GM18909 (cell line): Measurements from ENCODE around the gene PROP1.
"Not testable (repeated sequence)": the region's sequence is repeated elsewhere in the genome, so short reads cannot be mapped to it uniquely, and the experiment has no call there.

Experiments used
- ATAC-seq: cut with Tn5 transposase; IDR thresholded peaks from one replicate; pipeline ENCODE4 v1.9.1; 2021; ENCODE audit warnings: mild to moderate bottlenecking; ENCODE audit not compliant: unreplicated experiment, poor library complexity

PROP1 gene

DNA sequence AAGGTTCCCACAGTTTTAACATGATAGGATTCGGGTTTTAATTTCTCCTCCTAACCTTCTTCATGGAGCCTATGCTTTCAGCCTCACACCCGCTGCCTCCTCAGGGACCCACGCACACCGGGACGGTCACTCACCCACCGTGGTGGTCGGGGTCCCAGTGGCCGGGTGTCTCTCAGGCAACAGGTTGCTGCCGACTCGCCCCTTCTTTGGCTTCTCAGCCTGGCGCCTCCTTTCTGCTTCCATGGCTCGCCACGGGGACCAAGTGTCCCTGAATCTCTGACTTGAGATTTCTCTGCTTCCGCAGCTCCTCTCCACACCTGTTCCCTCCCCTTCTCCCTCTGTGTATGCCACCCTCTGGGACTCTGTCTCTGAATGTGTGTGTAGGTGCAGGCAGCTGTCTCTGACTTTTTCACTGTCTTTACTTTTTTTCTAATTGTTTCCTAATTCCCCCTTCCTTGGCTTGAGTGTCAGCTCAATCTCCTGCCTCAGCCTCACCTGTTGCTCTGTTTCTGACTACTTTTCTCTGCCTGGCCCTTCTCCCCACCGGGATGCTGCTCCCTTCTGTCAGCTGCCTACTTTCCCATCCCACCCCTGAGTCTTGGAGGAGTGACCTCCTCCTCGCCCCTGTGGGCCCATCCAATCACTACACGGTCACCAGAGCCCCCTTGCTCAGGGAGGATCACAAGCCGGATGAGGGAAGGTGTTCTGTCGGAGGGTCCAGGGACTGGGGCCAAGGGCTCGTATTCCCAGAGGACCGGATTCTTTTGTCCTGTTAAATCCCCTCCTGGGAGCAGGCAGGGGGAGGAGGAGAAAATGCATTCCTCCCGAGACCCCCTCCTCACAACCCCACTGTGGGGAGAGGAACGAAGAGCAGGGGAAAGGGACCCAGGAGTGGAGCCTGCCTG lies at the start of gene PROP1:
TSS of gene PROP1 (minus strand) at position 552 of the 905 bp plus-strand sequence. CDS start at position 243, 309 bp downstream.
- no peak for ATAC-seq

DNA sequence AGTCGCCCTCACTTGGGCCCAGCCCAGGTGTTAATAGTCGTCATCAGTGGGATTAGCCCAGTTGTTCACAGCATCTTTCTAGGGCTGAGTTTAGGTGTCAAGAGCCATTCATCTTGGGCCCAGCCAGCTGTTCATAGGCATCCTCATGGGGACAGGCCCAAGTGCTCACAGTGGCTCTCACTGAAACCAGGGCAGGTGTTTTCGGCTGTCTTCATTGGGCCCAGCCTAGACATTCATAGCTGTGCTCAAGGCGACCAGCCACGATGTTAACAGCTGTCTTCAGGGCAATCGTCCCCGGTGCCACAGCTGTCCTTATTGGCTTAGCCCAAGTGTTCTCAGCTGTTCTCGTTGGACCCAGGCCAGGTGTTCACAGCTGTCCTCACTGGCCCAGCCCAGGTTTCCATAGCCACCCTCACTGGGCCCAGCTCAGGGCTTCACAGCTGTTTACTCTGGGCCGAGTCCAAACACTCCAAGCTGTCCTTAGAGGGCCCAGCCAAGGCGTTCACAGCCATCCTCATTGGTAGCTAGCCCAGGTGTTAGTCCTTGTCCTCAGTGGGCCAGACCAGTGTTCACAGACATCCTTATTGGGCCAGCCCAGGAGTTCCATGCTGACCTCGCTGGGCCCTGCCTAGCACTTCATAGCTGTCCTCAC lies 23.5 kb upstream of the PROP1 start:
- ATAC-seq: not testable (repeated sequence)

GRCh38 chr5:178012758-178013157 lies 16.7 kb upstream of the PROP1 start:
- not testable (repeated sequence) for ATAC-seq

DNA sequence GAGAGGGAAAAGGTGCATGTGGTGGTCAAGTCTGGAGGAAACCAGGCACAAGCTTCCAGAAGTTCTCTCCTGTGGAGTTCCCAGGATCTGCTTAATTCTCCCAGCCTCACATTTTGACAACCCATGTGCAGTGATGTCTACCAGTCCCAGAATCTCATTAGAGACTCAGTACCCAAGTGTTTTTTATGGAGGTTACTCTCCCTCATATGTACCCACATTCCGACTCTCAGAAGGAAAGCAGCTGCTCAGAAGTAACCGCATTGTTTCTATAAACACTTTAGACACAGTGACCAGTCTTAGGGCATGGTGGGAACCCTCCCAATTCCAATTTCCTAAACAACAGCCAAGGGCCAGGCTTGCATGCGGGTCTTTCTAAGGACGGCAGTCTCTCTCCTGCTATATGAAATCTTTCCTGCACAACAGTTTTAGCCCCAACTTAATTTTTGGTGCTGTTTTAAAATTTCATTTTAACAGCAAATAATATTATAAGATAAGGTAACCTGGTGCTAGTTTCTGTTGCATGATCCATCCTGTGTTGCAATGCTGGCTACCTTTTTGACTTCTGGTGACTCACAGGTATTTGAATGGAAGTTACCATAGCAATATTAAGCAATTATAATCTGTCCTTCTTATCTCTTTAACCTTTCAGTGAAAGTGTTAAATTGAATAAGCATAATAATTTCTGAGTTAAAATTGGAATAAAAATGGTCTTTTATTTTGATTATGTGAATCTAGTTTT lies 15.9 kb upstream of the PROP1 start:
- ATAC-seq: not testable (repeated sequence)

GRCh38 chr5:178007272-178007671 lies 11.2 kb upstream of the PROP1 start:
- ATAC-seq: not testable (repeated sequence)

DNA sequence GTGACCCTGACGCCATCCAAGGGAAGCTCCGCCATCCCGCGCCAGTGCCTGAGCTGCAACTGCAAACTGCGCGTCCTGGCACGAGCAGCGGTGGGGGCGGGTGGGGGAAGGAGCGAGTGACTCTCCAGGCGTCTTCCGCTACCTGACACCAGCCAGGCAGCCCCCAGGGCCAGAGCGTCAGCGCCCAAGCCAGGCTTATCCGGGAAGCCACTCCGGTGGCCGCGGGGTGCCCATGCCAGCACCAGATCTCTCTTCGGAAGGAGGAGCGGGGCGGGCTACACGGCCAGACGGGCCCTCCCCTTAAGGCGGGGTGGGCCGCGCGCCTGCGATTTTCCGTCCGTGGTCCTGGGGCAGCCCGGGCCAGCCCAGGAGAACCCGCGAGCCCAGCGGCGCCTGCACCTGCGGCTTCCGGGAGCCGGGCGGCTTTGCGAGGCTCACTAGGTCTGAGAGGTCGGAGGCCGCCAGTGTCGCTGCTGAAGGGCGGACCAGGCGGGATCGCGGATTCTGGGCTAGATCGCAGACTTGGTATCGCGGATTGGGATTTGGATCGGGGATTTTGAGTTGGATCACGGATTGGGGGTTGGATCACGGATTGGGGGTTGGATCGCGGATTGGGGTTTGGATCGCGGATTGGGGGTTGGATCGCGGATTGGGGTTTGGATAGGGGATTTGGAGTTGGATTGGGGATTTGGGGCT lies 10.6 kb upstream of the PROP1 start:
- ATAC-seq: peak; percentile 85

- peak; percentile 32 for ATAC-seq
These were observed 10.1 kb upstream of the PROP1 start for GRCh38 chr5:178006181-178006535.

- no peak for ATAC-seq
These were observed 1.8 kb upstream of the PROP1 start for GRCh38 chr5:177997846-177998245.

- no peak for ATAC-seq
These were observed 1.3 kb upstream of the PROP1 start for GRCh38 chr5:177997319-177997670.

DNA sequence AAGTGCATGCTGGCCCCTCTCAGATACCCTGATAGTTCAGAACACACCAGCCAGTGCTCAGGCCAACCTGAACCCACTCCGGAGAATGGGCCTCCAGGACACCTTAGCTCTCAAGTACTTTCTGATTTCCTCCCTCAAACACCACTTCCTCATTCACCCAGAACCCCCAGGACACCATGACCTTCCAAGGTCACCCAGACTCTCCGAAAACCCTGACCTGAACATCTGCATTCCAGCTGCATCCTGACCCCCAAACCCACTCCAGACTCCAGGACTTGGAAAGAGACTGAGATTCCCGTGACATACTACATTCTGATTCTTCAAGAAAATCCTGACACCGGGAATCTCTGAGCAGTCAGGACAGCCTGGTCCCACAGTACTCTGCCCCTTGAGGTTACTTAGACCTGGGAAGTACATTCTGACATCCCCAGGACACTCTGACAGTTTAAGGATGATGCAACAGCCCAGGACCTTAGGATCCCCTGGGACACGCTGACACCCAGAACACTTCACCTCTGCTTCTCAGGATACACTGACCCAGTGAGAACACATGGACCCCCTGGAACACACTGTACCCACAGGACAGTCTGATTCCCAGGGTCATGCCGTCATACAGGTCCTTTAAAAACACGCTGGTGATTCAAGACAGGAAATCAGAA lies 747 bp upstream of the PROP1 start:
- ATAC-seq: no peak

DNA sequence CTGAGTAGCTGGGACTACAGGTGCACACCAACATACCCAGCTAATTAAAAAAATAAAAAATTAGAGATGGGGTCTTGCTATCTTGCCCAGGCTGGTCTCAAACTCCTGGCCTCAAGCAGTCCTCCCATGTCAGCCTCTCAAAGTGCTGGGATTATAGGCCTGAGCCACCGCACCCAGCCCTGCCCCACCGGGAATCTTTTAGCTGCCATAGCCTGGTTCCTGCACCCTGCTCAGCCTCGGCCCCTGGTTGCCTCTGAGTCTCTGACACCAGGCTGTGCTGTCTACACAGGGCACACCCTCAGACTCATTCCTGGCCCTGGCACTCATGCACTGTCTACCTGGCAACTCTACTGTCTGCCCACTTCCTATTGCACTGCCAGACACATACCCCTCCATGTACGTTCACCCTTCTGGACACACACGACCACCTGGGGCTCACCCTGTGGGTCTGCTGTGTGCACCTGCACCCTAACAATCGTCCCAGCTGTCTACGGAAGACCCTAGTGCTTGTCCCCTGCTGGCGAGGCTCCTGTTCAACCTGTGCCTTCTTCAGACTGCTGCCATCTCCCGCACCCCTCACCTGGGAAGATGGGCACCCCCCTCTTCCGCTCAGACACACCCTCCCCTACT lies 1.4 kb downstream of the PROP1 start:
- no peak for ATAC-seq

DNA sequence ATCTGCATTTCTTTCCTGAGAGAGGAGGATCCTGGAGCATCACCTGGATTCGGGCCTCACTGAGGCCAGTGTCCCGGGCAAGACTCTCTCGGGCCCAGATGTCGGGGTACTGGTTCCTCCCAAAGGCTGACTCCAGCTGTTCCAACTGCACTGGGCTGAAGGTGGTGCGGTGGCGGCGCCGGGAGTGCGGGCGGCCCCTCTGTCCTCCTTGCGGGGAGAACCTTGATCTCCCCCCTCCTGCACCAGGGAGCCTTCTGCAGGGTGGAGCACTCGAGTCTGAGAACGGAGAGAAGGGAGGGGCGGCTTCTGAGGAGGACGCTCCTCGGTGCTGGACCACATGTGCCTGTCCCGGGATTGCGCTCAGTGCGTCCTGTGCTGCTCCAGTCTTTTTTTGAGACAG lies 2.0 kb downstream of the PROP1 start:
- ATAC-seq: no peak

DNA sequence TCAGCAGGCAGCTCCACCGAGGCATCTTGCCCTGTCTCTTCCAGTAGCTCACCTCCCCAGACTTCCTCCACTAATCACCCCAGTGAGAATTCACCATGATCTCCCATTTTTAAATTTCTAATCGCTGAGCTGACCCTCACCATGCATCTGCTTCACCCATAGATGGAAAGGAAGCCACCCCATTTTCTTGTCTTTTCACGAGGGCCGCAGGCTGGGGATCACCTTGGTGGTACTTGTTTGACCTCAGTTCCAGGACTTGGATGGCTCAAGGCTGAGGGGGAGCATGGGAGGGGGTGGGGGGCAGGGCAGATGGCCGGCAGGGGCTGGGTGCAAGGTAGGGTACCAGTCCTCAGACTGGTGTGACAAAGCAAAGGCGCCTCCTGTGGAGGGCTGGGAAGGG lies 3.6 kb downstream of the PROP1 start:
- no peak for ATAC-seq

- ATAC-seq: no peak
These were observed 6.9 kb downstream of the PROP1 start for GRCh38 chr5:177988989-177989625.

- no peak for ATAC-seq
These were observed 8.7 kb downstream of the PROP1 start for GRCh38 chr5:177987326-177987725.

GRCh38 chr5:177985430-177986040 lies 10.5 kb downstream of the PROP1 start:
- no peak for ATAC-seq

GRCh38 chr5:177984584-177985206 lies 11.3 kb downstream of the PROP1 start:
- ATAC-seq: no peak
